HepG2 (cell line): ENCODE results near the gene C6orf136. TPM values are rescaled to one million over a fixed set of nuclear protein-coding genes. Genes with fewer than 3 reads are reported as not detected.
A peak's percentile ranks its signal among the peaks of the same experiment; 100 is the strongest.

ENCODE experiments used
- ATF7 ChIP-seq, 2 experiments: fragments of 450-650 bp in 1 of 2; sonication (generic) in 1 of 2; formaldehyde crosslinking in 1 of 2; IDR thresholded peaks; 2 replicates each; pipeline versions ENCODE4 v1.4.0 to v1.6.1; 2016 to 2020; ENCODE audit warnings: antibody characterized with exemption in 1 of 2, mild to moderate bottlenecking in 1 of 2, missing genetic modification reagents in 1 of 2
- CREM ChIP-seq, 2 experiments: sonication (generic) in 1 of 2; formaldehyde crosslinking in 1 of 2; IDR thresholded peaks; 2 replicates each; pipeline versions ENCODE4 v1.4.0 to v1.6.1; 2016 to 2020; ENCODE audit warnings: antibody characterized with exemption in 1 of 2, mild to moderate bottlenecking in 1 of 2, missing genetic modification reagents in 1 of 2
- CTCF ChIP-seq: sonication (generic); formaldehyde crosslinking; IDR thresholded peaks from 2 replicates; pipeline ENCODE4 v1.5.0; 2020; ENCODE audit warnings: mild to moderate bottlenecking, missing genetic modification reagents, moderate library complexity
- FOXO4 ChIP-seq: sonication (generic); formaldehyde crosslinking; conservative IDR thresholded peaks from 2 replicates; pipeline ENCODE4 v1.8.1; 2023; ENCODE audit warnings: missing genetic modification reagents
- GABPA ChIP-seq, 2 experiments: IDR thresholded peaks; 2 replicates each; pipeline ENCODE4 v1.6.1; 2011 to 2016; ENCODE audit warnings: low read depth in 2 of 2, low read length in 1 of 2, missing biosample characterization in 1 of 2, missing genetic modification characterization in 1 of 2
- HDAC6 ChIP-seq: fragments of 200-600 bp; sonication (generic); IDR thresholded peaks from 2 replicates; pipeline ENCODE4 v1.7.0; 2017; ENCODE audit warnings: mild to moderate bottlenecking, antibody characterized with exemption, low read length, low read depth
- IRF2 ChIP-seq: IDR thresholded peaks from 2 replicates; pipeline ENCODE4 v1.6.1; 2018; ENCODE audit warnings: missing genetic modification reagents, missing compliant biosample characterization
- LCORL ChIP-seq, 2 experiments: fragments of 450-650 bp in 1 of 2; sonication (generic) in 1 of 2; formaldehyde crosslinking in 1 of 2; IDR thresholded peaks; 2 replicates each; pipeline versions ENCODE4 v1.5.0 to v1.6.1; 2017 to 2020; ENCODE audit warnings: antibody characterized with exemption in 1 of 2, missing genetic modification reagents in 1 of 2
- SMYD3 ChIP-seq: sonication (generic); formaldehyde crosslinking; IDR thresholded peaks from 2 replicates; pipeline ENCODE4 v1.8.1; 2023; ENCODE audit warnings: mild to moderate bottlenecking, missing genetic modification reagents
- STAT6 ChIP-seq: sonication (generic); formaldehyde crosslinking; IDR thresholded peaks from 2 replicates; pipeline ENCODE4 v1.4.0; 2020; ENCODE audit warnings: missing genetic modification reagents, mild to moderate bottlenecking, borderline replicate concordance
- THAP7 ChIP-seq: sonication (generic); formaldehyde crosslinking; IDR thresholded peaks from 2 replicates; pipeline ENCODE4 v1.8.1; 2023; ENCODE audit warnings: mild to moderate bottlenecking, missing genetic modification reagents
- U2AF1 ChIP-seq: fragments of 200-400 bp; formaldehyde crosslinking; optimal IDR thresholded peaks from 2 replicates; pipeline ENCODE3; 2017; ENCODE audit warnings: mild to moderate bottlenecking, low read depth, low read length
- XBP1 ChIP-seq: sonication (generic); formaldehyde crosslinking; IDR thresholded peaks from 2 replicates; pipeline ENCODE4 v1.5.0; 2020; ENCODE audit warnings: missing genetic modification reagents
- ZFP62 ChIP-seq: sonication (generic); formaldehyde crosslinking; IDR thresholded peaks from 2 replicates; pipeline ENCODE4 v1.4.0; 2020; ENCODE audit warnings: missing genetic modification reagents
- ZKSCAN1 ChIP-seq: fragments of 150-350 bp; IDR thresholded peaks from 2 replicates; pipeline ENCODE4 v1.6.1; 2014; ENCODE audit warnings: low read length
- ZKSCAN5 ChIP-seq: sonication (generic); formaldehyde crosslinking; IDR thresholded peaks from 2 replicates; pipeline ENCODE4 v1.5.1; 2020; ENCODE audit warnings: mild to moderate bottlenecking, missing genetic modification reagents
- ZNF17 ChIP-seq: sonication (generic); formaldehyde crosslinking; IDR thresholded peaks from 2 replicates; pipeline ENCODE4 v1.5.0; 2020; ENCODE audit warnings: mild to moderate bottlenecking, missing genetic modification reagents
- ZNF30 ChIP-seq: sonication (generic); formaldehyde crosslinking; IDR thresholded peaks from 2 replicates; pipeline ENCODE4 v1.5.0; 2020; ENCODE audit warnings: mild to moderate bottlenecking, missing genetic modification reagents
- ZNF510 ChIP-seq: sonication (generic); formaldehyde crosslinking; IDR thresholded peaks from 2 replicates; pipeline ENCODE4 v1.4.0; 2020; ENCODE audit warnings: low read depth, mild to moderate bottlenecking, missing genetic modification reagents
- ZNF563 ChIP-seq: sonication (generic); formaldehyde crosslinking; IDR thresholded peaks from 2 replicates; pipeline ENCODE4 v1.8.0; 2022; ENCODE audit warnings: mild to moderate bottlenecking, moderate library complexity, missing genetic modification reagents
- ZNF75D ChIP-seq: sonication (generic); formaldehyde crosslinking; IDR thresholded peaks from 2 replicates; pipeline ENCODE4 v1.8.1; 2023; ENCODE audit warnings: missing genetic modification reagents, mild to moderate bottlenecking, borderline replicate concordance
- ZNF816 ChIP-seq: sonication (generic); formaldehyde crosslinking; IDR thresholded peaks from 2 replicates; pipeline ENCODE4 v1.8.0; 2022; ENCODE audit warnings: missing genetic modification reagents, mild to moderate bottlenecking, borderline replicate concordance
- ZSCAN12 ChIP-seq: sonication (generic); formaldehyde crosslinking; IDR thresholded peaks from 2 replicates; pipeline ENCODE4 v1.9.0; 2021; ENCODE audit warnings: mild to moderate bottlenecking, missing genetic modification reagents
- polyA plus RNA-seq, 8 experiments: library from polyadenylated mRNA; depleted of rRNA in 3 of 8; stranded (reverse) in 7 of 8; unstranded in 1 of 8; fragments of >200 nt; fragmentation: Illumina TruSeq in 4 of 8; extraction: Trizol in 4 of 8; gene quantifications; 2 replicates each; pipeline versions ENCODE4 v1.2.1 to v1.2.3, GENCODE V29; 2011 to 2016; ENCODE audit warnings: low read depth in 4 of 8, missing spikeins in 1 of 8, mixed read lengths in 1 of 8; ENCODE audit not compliant: insufficient read depth in 1 of 8
- total RNA-seq, 5 experiments: library from RNA; depleted of rRNA; stranded (reverse); fragments of >200 nt; fragmentation: Illumina TruSeq; extraction: Trizol; gene quantifications; 2 replicates each; pipeline ENCODE4 v1.2.3, GENCODE V29; 2016; ENCODE audit warnings: low read depth in 1 of 5

C6orf136 gene
- total and polyA plus RNA-seq, 2 of the 13 experiments (the other 11 are each of a cell fraction or from before 2014, with no cell fraction given) = 12.0 to 26.2 TPM

GRCh38 chr6:30691208-30691847 lies 44.4 kb downstream of the C6orf136 start (continued):
- TF ChIP-seq ZNF30 (CRISPR knock-in tag) = 0 out of 2 replicates have a peak, but pooled peaks have one; percentile 66
- no peak for TF ChIP-seq CREM (IDR thresholded peaks at IDR 0.05)
- no peak for TF ChIP-seq CREM (CRISPR knock-in tag; IDR thresholded peaks at IDR 0.05)
- TF ChIP-seq ZFP62 (CRISPR knock-in tag) = no peak
- TF ChIP-seq ZNF17 (CRISPR knock-in tag) = 0 out of 2 replicates have a peak, but pooled peaks have one; percentile 27
- TF ChIP-seq IRF2 (CRISPR knock-in tag) = 0 out of 2 replicates have a peak, but pooled peaks have one; percentile 11
- no peak for TF ChIP-seq ZKSCAN5
- TF ChIP-seq HDAC6 = no peak
- TF ChIP-seq XBP1 = no peak
- TF ChIP-seq GABPA (IDR thresholded peaks at IDR 0.05; ENCODE audit: low read depth, low read length) = no peak
- no peak for TF ChIP-seq GABPA (CRISPR knock-in tag; IDR thresholded peaks at IDR 0.05; ENCODE audit: low read depth)
- TF ChIP-seq THAP7 = no peak
- TF ChIP-seq ZNF75D (CRISPR knock-in tag) = no peak
- TF ChIP-seq ZNF563 = 0 out of 2 replicates have a peak, but pooled peaks have one; percentile 1
- TF ChIP-seq ZKSCAN1 = 0 out of 2 replicates have a peak, but pooled peaks have one; percentile 44
- no peak for TF ChIP-seq ZNF816 (CRISPR knock-in tag)
- no peak for TF ChIP-seq LCORL (IDR thresholded peaks at IDR 0.05)
- TF ChIP-seq LCORL (CRISPR knock-in tag; IDR thresholded peaks at IDR 0.05) = peak; percentile 6; the same call in 1 of the 2 replicates
- TF ChIP-seq ATF7 (IDR thresholded peaks at IDR 0.05) = no peak
- TF ChIP-seq ATF7 (CRISPR knock-in tag; IDR thresholded peaks at IDR 0.05) = no peak
- TF ChIP-seq CTCF (CRISPR knock-in tag) = 0 out of 2 replicates have a peak, but pooled peaks have one; percentile 2
- 0 out of 2 replicates have a peak, but pooled peaks have one; percentile 53 for TF ChIP-seq STAT6
- no peak for TF ChIP-seq U2AF1
- no peak for TF ChIP-seq ZNF510 (CRISPR knock-in tag)
- TF ChIP-seq SMYD3 (CRISPR knock-in tag) = no peak
- 0 out of 2 replicates have a peak, but pooled peaks have one; percentile 57 for TF ChIP-seq FOXO4 (CRISPR knock-in tag)
- TF ChIP-seq ZSCAN12 (CRISPR knock-in tag) = peak; percentile 31; the same call in 1 of the 2 replicates
